ENCODE results near the gene AXDND1.
"Not testable (repeated sequence)": the region's sequence is repeated elsewhere in the genome, so short reads cannot be mapped to it uniquely, and the experiment has no call there.

AXDND1 gene

GRCh38 chr1:179365342-179366092, at the start of gene AXDND1:
TSS of gene AXDND1 (plus strand) at chr1:179365971. CDS start at chr1:179366510, 539 bp downstream.
- peak; percentile 77 to 79 for DNase-seq (ENCODE audit: low read depth in 2 of 2)

GRCh38 chr1:179318491-179318890, 47.3 kb upstream of the AXDND1 start:
- no peak for DNase-seq (ENCODE audit: low read depth in 2 of 2)

GRCh38 chr1:179321533-179322216, 44.1 kb upstream of the AXDND1 start:
- DNase-seq (ENCODE audit: low read depth in 2 of 2): no peak

GRCh38 chr1:179322557-179322956, 43.2 kb upstream of the AXDND1 start:
- DNase-seq (ENCODE audit: low read depth in 2 of 2): no peak

GRCh38 chr1:179323436-179323835, 42.3 kb upstream of the AXDND1 start:
- no peak for DNase-seq (ENCODE audit: low read depth in 2 of 2)

- DNase-seq (ENCODE audit: low read depth in 2 of 2): no peak
Observed at GRCh38 chr1:179325836-179326235, 39.9 kb upstream of the AXDND1 start.

GRCh38 chr1:179326746-179327145, 39.0 kb upstream of the AXDND1 start:
- no peak for DNase-seq (ENCODE audit: low read depth in 2 of 2)

GRCh38 chr1:179327196-179327595, 38.6 kb upstream of the AXDND1 start:
- DNase-seq (ENCODE audit: low read depth in 2 of 2): no peak

GRCh38 chr1:179327679-179328078, 38.1 kb upstream of the AXDND1 start:
- DNase-seq (ENCODE audit: low read depth in 2 of 2): no peak

GRCh38 chr1:179329862-179330261, 35.9 kb upstream of the AXDND1 start:
- no peak for DNase-seq (ENCODE audit: low read depth in 2 of 2)

GRCh38 chr1:179334440-179334839, 31.3 kb upstream of the AXDND1 start:
- DNase-seq (ENCODE audit: low read depth in 2 of 2): no peak

GRCh38 chr1:179337288-179337687, 28.5 kb upstream of the AXDND1 start:
- DNase-seq (ENCODE audit: low read depth in 2 of 2): no peak

GRCh38 chr1:179337942-179338560, 27.7 kb upstream of the AXDND1 start:
- DNase-seq (ENCODE audit: low read depth in 2 of 2): no peak

- no peak for DNase-seq (ENCODE audit: low read depth in 2 of 2)
Observed at GRCh38 chr1:179340918-179341317, 24.9 kb upstream of the AXDND1 start.

GRCh38 chr1:179341943-179342547, 23.7 kb upstream of the AXDND1 start:
- DNase-seq (ENCODE audit: low read depth in 2 of 2): no peak

- DNase-seq (ENCODE audit: low read depth in 2 of 2): no peak
Observed at GRCh38 chr1:179342740-179343404, 22.9 kb upstream of the AXDND1 start.

- no peak for DNase-seq (ENCODE audit: low read depth in 2 of 2)
Observed at GRCh38 chr1:179351281-179351680, 14.5 kb upstream of the AXDND1 start.

- no peak for DNase-seq (ENCODE audit: low read depth in 2 of 2)
Observed at GRCh38 chr1:179352236-179352635, 13.5 kb upstream of the AXDND1 start.

GRCh38 chr1:179353546-179353945, 12.2 kb upstream of the AXDND1 start:
- DNase-seq (ENCODE audit: low read depth in 2 of 2): no peak

- DNase-seq (ENCODE audit: low read depth in 2 of 2): not testable (repeated sequence)
Observed at GRCh38 chr1:179361631-179362030, 4.1 kb upstream of the AXDND1 start.

GRCh38 chr1:179366093-179366800, 476 bp downstream of the AXDND1 start:
- DNase-seq (ENCODE audit: low read depth in 2 of 2): no peak
